Osteoblast (primary cell): Measurements from ENCODE around the gene IL24. TPM values are rescaled to one million over a fixed set of nuclear protein-coding genes. Genes with fewer than 3 reads are reported as not detected.
"Not testable (repeated sequence)": the region's sequence is repeated elsewhere in the genome, so short reads cannot be mapped to it uniquely, and the experiment has no call there.

Experiments
- DNase-seq: peaks from one replicate; pipeline ENCODE4 v3.0.0; 2011; ENCODE audit warnings: low spot score, mixed read lengths; ENCODE audit not compliant: insufficient read length; ENCODE audit errors: missing footprints
- H2AFZ ChIP-seq: 2 replicates; pipeline ENCODE4 v1.6.0; 2011; ENCODE audit warnings: mild to moderate bottlenecking, low read length
- H3K27ac ChIP-seq: 2 replicates; pipeline ENCODE4 v1.5.1; 2011; ENCODE audit warnings: mild to moderate bottlenecking, low read depth, low read length, moderate library complexity
- H3K27me3 ChIP-seq: 2 replicates; pipeline ENCODE4 v1.6.0; 2012; ENCODE audit warnings: mild to moderate bottlenecking, control low read depth, inconsistent platforms, low read length, moderate library complexity; ENCODE audit not compliant: insufficient read depth
- H3K36me3 ChIP-seq: 2 replicates; pipeline ENCODE4 v1.5.1; 2011; ENCODE audit warnings: mild to moderate bottlenecking, low read length, control low read depth, moderate library complexity; ENCODE audit not compliant: insufficient read depth
- H3K4me1 ChIP-seq: 2 replicates; pipeline ENCODE4 v1.5.1; 2011; ENCODE audit warnings: mild to moderate bottlenecking, low read length, control low read depth, moderate library complexity; ENCODE audit not compliant: insufficient read depth
- H3K4me2 ChIP-seq: 2 replicates; pipeline ENCODE4 v1.6.0; 2011; ENCODE audit warnings: mild to moderate bottlenecking, low read length; ENCODE audit not compliant: insufficient read depth
- H3K4me3 ChIP-seq: fragments of 200-600 bp; sonication (generic); 3 replicates; pipeline ENCODE4 v1.5.1; 2012; ENCODE audit warnings: mild to moderate bottlenecking, low read length, inconsistent platforms; ENCODE audit not compliant: insufficient read depth
- H3K79me2 ChIP-seq: 2 replicates; pipeline ENCODE4 v1.6.0; 2012; ENCODE audit warnings: mild to moderate bottlenecking, low read length, control low read depth, inconsistent platforms; ENCODE audit not compliant: insufficient read depth
- H3K9me3 ChIP-seq: 2 replicates; pipeline ENCODE4 v1.5.1; 2011; ENCODE audit warnings: low read depth, low read length, control low read depth
- H4K20me1 ChIP-seq: 2 replicates; pipeline ENCODE4 v1.6.0; 2012; ENCODE audit warnings: mild to moderate bottlenecking, low read length, control low read depth; ENCODE audit not compliant: insufficient read depth
- total RNA-seq: library from RNA; depleted of rRNA; stranded (reverse); fragments of >200 nt; gene quantifications from 2 replicates; pipeline ENCODE4 v1.2.3, GENCODE V29; 2012
- TF ChIP-seq, protein P1 (sequence below): IDR thresholded peaks from 2 replicates; pipeline ENCODE4 v1.5.1; 2011; ENCODE audit warnings: mild to moderate bottlenecking, low read depth, low read length, moderate library complexity; ENCODE audit errors: extremely low read depth

The IL24 gene
- total RNA-seq, 1 donor: not detected

DNA sequence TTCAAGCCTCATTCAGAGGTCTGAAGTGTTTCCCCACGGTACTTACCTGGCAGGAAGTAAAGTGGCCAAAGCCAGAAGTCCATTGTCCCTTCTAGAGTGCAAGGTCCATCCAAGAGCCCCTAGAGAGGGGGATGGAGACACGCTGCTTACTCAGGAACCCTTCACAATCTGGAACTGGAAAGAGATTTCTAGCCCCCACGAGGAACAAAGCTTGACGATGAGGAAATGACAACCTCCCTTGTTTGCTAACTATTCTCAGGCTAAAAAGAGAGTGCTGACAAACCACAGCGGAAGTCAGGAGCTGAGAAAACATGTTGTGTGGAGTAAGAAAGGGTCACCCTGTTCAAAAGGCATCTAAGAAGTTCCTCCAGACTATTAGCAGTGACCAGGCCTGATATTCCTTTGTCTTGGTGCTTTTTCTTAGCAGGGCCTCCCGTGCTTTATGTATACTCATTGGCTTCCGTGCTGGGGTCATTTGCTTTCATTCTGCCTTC, 24.6 kb downstream of the IL24 start, which contains the start of gene FCMR:
TSS of gene FCMR (minus strand) at position 170 of the 494 bp plus-strand sequence. CDS start at position 83, 87 bp downstream.
- Histone ChIP-seq H3K4me2 (no peak within 1 kb of the TSS), H3K4me1 (no peaks in the 10 kb centered on the region), H3K27me3 (peaks cover 5% of the 10 kb centered on the region), H3K4me3 (no peak within 1 kb of the TSS), H3K36me3 (no peaks in the 10 kb centered on the region), H2AFZ (no peak within 1 kb of the TSS), H3K9me3 (no peaks in the 10 kb centered on the region), H3K79me2 (no peaks in the 10 kb centered on the region), H4K20me1 (no peaks in the 10 kb centered on the region), H3K27ac (no peak within 1 kb of the TSS)
- TF ChIP-seq, protein P1, sequence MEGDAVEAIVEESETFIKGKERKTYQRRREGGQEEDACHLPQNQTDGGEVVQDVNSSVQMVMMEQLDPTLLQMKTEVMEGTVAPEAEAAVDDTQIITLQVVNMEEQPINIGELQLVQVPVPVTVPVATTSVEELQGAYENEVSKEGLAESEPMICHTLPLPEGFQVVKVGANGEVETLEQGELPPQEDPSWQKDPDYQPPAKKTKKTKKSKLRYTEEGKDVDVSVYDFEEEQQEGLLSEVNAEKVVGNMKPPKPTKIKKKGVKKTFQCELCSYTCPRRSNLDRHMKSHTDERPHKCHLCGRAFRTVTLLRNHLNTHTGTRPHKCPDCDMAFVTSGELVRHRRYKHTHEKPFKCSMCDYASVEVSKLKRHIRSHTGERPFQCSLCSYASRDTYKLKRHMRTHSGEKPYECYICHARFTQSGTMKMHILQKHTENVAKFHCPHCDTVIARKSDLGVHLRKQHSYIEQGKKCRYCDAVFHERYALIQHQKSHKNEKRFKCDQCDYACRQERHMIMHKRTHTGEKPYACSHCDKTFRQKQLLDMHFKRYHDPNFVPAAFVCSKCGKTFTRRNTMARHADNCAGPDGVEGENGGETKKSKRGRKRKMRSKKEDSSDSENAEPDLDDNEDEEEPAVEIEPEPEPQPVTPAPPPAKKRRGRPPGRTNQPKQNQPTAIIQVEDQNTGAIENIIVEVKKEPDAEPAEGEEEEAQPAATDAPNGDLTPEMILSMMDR: no peak
- no peak for DNase-seq

DNA sequence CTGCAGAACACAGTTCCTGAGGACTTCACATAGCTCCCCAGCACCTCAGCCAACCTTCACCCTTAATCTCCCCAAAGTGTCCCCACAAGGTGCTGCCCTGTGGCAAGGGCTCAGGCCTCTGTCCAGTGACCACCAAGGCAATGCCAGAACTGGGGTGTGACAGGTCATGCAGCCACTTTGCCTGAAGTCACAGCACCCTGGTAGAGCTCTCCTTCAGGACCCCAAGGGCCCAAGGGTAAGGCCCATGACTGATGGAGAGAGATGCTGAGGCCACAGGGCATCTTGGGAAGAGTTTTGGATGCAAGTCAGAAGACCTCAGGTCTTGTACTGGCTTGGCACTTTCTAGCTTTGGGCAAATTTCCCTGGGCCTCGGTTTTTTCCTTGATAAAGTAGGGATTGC, 25.3 kb downstream of the IL24 start:
- Histone ChIP-seq H3K27me3 (peaks cover 4% of the 10 kb centered on the region), H3K27ac (no peak overlapping the region), H2AFZ (no peak overlapping the region), H3K4me3 (no peak overlapping the region), H3K79me2 (no peaks in the 10 kb centered on the region), H3K9me3 (no peaks in the 10 kb centered on the region), H3K36me3 (no peaks in the 10 kb centered on the region), H4K20me1 (no peaks in the 10 kb centered on the region), H3K4me2 (no peak overlapping the region), H3K4me1 (no peaks in the 10 kb centered on the region)
- DNase-seq: no peak
- TF ChIP-seq, protein P1: no peak

DNA sequence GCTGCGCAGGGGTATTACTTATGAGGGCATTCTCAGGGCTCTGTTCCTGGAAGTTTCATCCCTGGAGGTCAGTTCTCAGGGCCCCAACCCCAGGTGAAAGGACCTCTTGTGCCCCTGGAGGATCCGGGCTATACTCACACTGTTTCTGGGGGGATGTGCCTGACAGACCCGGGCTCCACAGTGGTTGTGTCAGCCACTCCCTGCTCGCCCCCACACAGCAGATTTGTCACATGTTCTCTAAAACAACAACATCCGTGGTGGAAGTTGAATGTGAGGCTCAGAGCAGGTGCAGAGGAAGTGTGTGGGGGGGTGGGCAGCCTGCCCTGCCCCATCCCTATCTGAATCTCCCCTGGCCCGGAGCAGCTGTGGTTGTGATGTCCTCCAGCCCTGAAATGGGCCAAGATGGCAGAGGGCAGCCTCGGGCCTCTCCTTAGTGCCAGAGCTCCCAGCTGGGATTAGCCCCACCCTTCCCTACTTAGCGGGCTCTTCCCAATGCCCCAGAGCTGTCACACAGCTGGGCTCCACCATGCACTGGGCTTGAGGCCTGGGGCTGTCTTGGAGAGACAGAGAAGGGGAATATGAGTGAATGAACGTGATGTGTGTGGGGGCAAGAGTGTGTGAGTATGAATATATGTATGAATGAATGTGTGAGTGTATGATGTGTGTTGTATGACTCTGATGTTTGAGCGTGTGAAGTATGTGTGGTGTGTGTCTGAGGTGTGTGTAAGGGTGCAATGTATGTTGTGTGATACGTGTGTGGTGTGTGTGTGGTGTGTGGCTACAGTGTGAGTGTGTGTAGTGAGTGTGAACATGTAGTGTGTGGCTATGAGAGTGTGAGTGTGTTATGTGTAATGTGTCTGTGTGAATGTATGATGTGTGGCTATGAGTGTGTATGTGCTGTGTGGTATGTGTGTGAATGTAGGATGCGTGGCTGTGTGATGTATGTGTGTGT, 26.0 kb downstream of the IL24 start:
- Histone ChIP-seq H3K4me3 (no peak overlapping the region), H3K36me3 (no peaks in the 10 kb centered on the region), H3K27me3 (no peaks in the 10 kb centered on the region), H3K4me2 (no peak overlapping the region), H3K79me2 (no peaks in the 10 kb centered on the region), H4K20me1 (no peaks in the 10 kb centered on the region), H3K27ac (no peak overlapping the region), H3K9me3 (no peaks in the 10 kb centered on the region), H3K4me1 (no peaks in the 10 kb centered on the region), H2AFZ (no peak overlapping the region)
- TF ChIP-seq, protein P1: no peak
- DNase-seq: no peak

DNA sequence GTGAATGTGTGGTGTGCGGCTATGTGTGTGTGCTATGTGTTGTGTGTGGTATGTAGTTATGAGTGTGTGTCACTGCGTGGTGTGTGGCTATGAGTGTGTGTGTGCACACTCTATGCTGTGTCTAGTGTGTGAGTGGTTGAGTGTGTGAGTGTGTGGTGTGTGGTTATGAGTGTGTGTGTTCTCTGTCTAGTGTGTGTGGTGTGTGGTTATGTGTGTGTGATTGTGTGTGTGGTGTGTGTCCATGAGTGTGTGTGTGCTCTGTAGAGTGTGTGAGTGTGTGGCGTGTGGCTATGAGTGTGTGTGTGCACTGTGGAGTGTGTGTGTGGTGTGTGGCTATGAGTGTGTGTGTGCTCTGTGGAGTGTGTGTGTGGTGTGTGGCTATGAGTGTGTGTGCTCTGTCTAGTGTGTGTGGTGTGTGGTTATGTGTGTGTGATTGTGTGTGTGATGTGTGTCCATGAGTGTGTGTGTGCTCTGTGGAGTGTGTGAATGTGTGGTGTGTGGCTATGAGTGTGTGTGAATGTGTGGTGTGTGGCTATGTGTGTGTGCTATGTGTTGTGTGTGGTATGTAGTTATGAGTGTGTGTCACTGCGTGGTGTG, 26.8 kb downstream of the IL24 start:
- H3K27ac ChIP-seq, H4K20me1 ChIP-seq, H3K9me3 ChIP-seq, DNase-seq, H3K27me3 ChIP-seq, H3K4me2 ChIP-seq, H3K36me3 ChIP-seq, H3K4me1 ChIP-seq, H2AFZ ChIP-seq, H3K4me3 ChIP-seq, H3K79me2 ChIP-seq: not testable (repeated sequence)
